Upper lobe of left lung (tissue), 6 donors: ENCODE data around the gene SLC25A20. TPM values are rescaled to one million over a fixed set of nuclear protein-coding genes. Genes with fewer than 3 reads are reported as not detected.

Experiments
- ATAC-seq, 2 donors: fragments of 200-7000 bp; cut with Tn5 transposase; one replicate each; pipeline ENCODE4 v1.9.1; 2022; ENCODE audit warnings: mild to moderate bottlenecking in 2 of 2, moderate library complexity in 2 of 2; ENCODE audit not compliant: low FRiP score in 2 of 2
- DNase-seq, 2 donors: peaks; one replicate each; pipeline ENCODE4 v3.0.0-alpha.2; 2019 to 2020
- H3K27ac ChIP-seq, 4 donors: fragments of 200-600 bp; sonication (generic); one replicate each; pipeline ENCODE4 v1.5.1; 2016 to 2019
- H3K27me3 ChIP-seq, 4 donors: fragments of 200-600 bp; sonication (generic); one replicate each; pipeline ENCODE4 v1.5.1; 2017 to 2019
- H3K36me3 ChIP-seq, 4 donors: fragments of 200-600 bp; sonication (generic); one replicate each; pipeline ENCODE4 v1.5.1; 2016 to 2019
- H3K4me1 ChIP-seq, 4 donors: fragments of 200-600 bp; sonication (generic); one replicate each; pipeline ENCODE4 v1.5.1; 2018 to 2019
- H3K4me3 ChIP-seq, 4 donors: fragments of 200-600 bp; sonication (generic); one replicate each; pipeline ENCODE4 v1.5.1; 2017 to 2019; ENCODE audit warnings: mild to moderate bottlenecking in 2 of 4, moderate library complexity in 1 of 4
- H3K9me3 ChIP-seq, 4 donors: fragments of 200-600 bp; sonication (generic); one replicate each; pipeline ENCODE4 v1.5.1; 2018 to 2019
- EP300 ChIP-seq, 4 donors: sonication (generic); formaldehyde crosslinking; IDR thresholded peaks; one replicate each; pipeline ENCODE4 v1.5.1; 2017; ENCODE audit warnings: antibody characterized with exemption in 4 of 4, control low read depth in 2 of 4
- POLR2A ChIP-seq, 4 donors: fragments of 450-650 bp; IDR thresholded peaks; one replicate each; pipeline ENCODE4 v1.5.1; 2016 to 2017; ENCODE audit warnings: antibody characterized with exemption in 4 of 4, mild to moderate bottlenecking in 2 of 4
- POLR2AphosphoS5 ChIP-seq, 2 donors: sonication (generic); formaldehyde crosslinking; IDR thresholded peaks; one replicate each; pipeline ENCODE4 v1.5.1; 2017; ENCODE audit warnings: antibody characterized with exemption in 2 of 2
- WGBS, 2 donors: methylation state at CpG; one replicate each; pipeline ENCODE4 v1.1.5; 2017 to 2018; 5-methylcytosine and 5-hydroxymethylcytosine counted together
- total RNA-seq, 6 donors: library from RNA; depleted of rRNA in 4 of 6; stranded (reverse); fragments of >200 nt in 4 of 6; gene quantifications; one replicate each; pipeline versions ENCODE4 v1.1.0 to v1.2.1, GENCODE V29; 2016 to 2021
- TF ChIP-seq, protein P1 (sequence below), 6 experiments: fragments of 450-650 bp in 4 of 6; fragments of 200-600 bp in 2 of 6; sonication (generic) in 2 of 6; IDR thresholded peaks; one replicate each; pipeline ENCODE4 v1.5.1; 2016 to 2019; ENCODE audit warnings: antibody characterized with exemption in 6 of 6
- donor health status: DM: no; HTN: no; CAD: no; lungs with moderate emphysema.
- donor health status: DM: no; HTN: yes; CAD: no; lungs with severe emphysema.

SLC25A20 gene
- total RNA-seq, 6 donors from 2014 or later = 15.1 to 32.7 (median 19.2) TPM

DNA sequence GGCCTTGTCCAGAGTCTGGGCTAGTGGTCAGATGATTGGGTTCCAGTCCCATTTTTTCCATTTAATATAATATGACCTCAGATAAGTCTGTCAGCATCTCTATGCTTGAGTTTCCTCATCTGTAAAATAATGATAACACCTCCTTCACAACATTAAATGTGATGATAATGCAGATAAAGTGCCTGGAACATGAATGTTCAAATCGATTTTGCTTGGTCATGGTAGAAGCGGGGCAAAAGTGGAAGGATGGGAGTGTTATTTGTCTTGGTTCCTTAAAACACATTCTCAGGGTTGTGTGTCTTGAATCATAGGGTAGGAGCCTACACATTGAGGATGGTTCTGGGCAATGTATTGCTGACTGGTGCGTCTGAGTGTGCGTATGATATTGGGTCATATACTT, 36.8 kb upstream of the SLC25A20 start:
- no peaks in the 10 kb centered on the region for H3K9me3 ChIP-seq
- no peak for TF ChIP-seq EP300 (IDR thresholded peaks at IDR 0.05)
- TF ChIP-seq, protein P1, sequence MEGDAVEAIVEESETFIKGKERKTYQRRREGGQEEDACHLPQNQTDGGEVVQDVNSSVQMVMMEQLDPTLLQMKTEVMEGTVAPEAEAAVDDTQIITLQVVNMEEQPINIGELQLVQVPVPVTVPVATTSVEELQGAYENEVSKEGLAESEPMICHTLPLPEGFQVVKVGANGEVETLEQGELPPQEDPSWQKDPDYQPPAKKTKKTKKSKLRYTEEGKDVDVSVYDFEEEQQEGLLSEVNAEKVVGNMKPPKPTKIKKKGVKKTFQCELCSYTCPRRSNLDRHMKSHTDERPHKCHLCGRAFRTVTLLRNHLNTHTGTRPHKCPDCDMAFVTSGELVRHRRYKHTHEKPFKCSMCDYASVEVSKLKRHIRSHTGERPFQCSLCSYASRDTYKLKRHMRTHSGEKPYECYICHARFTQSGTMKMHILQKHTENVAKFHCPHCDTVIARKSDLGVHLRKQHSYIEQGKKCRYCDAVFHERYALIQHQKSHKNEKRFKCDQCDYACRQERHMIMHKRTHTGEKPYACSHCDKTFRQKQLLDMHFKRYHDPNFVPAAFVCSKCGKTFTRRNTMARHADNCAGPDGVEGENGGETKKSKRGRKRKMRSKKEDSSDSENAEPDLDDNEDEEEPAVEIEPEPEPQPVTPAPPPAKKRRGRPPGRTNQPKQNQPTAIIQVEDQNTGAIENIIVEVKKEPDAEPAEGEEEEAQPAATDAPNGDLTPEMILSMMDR (IDR thresholded peaks at IDR 0.05) = no peak
- no peak for TF ChIP-seq POLR2A (IDR thresholded peaks at IDR 0.05)
- no peak for TF ChIP-seq POLR2AphosphoS5 (IDR thresholded peaks at IDR 0.05)
- WGBS, 2 donors = 77 to 89% methylated on average over 4 of the region's 4 CpGs
- H3K4me3 ChIP-seq = no peak overlapping the region
- DNase-seq (no peak), ATAC-seq (no peak)
- H3K27me3 ChIP-seq = no peaks in the 10 kb centered on the region
- H3K27ac ChIP-seq = no peak overlapping the region
- H3K4me1 ChIP-seq = peaks cover 5 to 23% (median 17%) of the 10 kb centered on the region in 4 donors
- peaks cover 0 to 35% (median 8%) of the 10 kb centered on the region in 4 donors for H3K36me3 ChIP-seq

DNA sequence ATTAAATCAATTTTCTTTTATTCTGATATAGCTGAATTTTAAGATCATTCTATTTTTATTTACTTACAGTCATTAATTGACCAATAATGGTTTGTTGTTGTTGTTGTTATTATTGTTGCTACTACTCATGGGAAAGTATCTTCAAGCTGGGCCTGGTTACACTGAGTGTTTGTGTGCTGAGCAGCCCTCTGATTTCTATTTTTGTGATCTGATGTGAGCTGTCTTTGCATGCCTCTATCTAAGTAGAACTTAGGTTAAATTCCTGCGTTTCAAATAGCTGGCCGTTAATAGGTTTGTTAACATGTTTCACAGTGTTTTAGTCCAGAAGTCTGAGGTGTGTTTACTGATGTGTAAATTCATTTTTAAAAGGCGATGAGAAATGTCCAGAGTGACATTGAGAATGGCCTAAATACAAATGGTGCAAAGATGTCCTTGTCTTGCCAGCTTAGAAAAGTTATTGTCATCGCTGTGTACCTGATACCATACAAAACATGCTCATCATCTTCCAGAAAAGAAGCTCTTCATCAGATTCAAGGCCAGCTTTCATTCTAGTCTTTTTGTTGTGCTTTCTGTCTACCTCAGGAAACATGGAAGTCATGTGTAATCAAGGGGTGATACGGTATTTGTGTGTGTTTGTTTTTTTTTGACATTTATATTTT, 35.8 kb upstream of the SLC25A20 start:
- no peak overlapping the region for H3K4me3 ChIP-seq
- H3K9me3 ChIP-seq = no peaks in the 10 kb centered on the region
- ATAC-seq = no peak
- H3K4me1 ChIP-seq = peaks cover 15 to 33% (median 26%) of the 10 kb centered on the region in 4 donors
- TF ChIP-seq, protein P1 (IDR thresholded peaks at IDR 0.05) = no peak
- TF ChIP-seq EP300 (IDR thresholded peaks at IDR 0.05) (no peak), POLR2A (IDR thresholded peaks at IDR 0.05) (no peak), POLR2AphosphoS5 (IDR thresholded peaks at IDR 0.05) (no peak)
- peaks cover 0 to 37% (median 9%) of the 10 kb centered on the region in 4 donors for H3K36me3 ChIP-seq
- H3K27me3 ChIP-seq = no peaks in the 10 kb centered on the region
- 91 to 92% methylated on average over 5 of the region's 5 CpGs for whole genome bisulfite sequencing, 2 donors
- no peak for DNase-seq
- no peak overlapping the region for H3K27ac ChIP-seq

DNA sequence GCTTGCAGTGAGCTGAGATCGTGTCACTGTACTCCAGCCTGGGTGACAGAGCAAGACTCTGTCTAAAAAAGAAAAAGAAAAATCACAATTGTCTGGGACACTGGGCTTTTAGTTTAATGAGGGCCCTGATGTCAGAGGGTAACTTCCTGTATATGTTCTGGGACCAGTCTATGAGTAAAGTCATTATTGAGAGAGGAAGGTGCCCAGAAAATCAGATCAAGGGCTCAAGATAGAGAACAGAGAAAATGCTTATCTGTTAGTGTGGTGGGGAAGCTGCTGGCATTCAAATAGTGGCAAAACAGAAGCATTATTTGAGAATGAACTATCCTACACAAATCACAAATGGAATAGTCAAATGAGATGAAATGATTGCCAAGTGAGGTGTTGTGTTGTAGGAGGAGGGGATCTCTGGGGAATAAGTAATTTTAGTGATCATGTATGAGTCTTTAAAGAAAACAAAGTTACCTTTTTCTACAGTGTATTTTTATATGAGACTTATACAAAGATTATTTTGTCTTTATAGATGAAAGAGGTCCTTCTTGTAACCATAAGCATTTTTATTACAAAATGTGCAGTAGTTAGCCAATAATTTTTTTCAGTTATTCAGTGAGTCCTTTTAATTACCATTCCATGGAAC, 33.4 kb upstream of the SLC25A20 start:
- peaks cover 35 to 56% (median 46%) of the 10 kb centered on the region in 4 donors for H3K4me1 ChIP-seq
- ATAC-seq = no peak

DNA sequence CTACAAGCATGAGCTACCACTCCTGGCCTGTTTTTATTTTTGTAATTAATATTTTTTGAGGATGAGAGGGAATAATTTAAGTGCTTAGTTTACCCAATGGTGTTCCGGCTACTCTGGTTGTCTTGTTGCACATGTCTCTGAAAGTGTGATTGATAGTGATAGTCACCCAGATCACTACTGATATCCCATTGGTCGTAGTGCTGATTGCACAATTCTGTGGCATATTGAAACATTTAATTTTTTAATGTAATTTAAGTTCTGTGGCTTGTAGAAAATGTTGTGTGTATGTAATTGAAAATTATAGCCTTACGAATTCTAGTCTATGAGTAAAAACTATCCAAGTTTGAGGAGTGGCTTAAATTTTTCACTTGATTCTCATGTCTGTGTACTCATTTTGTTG, 31.9 kb upstream of the SLC25A20 start:
- DNase-seq (no peak), ATAC-seq (no peak)
- Histone ChIP-seq H3K9me3 (no peaks in the 10 kb centered on the region), H3K36me3 (peaks cover 0 to 65% (median 11%) of the 10 kb centered on the region in 4 donors), H3K27ac (no peak overlapping the region), H3K4me1 (peaks cover 41 to 64% (median 54%) of the 10 kb centered on the region in 4 donors), H3K27me3 (no peaks in the 10 kb centered on the region), H3K4me3 (no peak overlapping the region)
- WGBS, 2 donors = 79 to 80% methylated on average over 3 of the region's 3 CpGs
- TF ChIP-seq, protein P1 (IDR thresholded peaks at IDR 0.05) = no peak
- TF ChIP-seq POLR2AphosphoS5 (IDR thresholded peaks at IDR 0.05) = no peak
- TF ChIP-seq POLR2A (IDR thresholded peaks at IDR 0.05) = no peak
- TF ChIP-seq EP300 (IDR thresholded peaks at IDR 0.05) = no peak

More for the DNA sequence above, 33.4 kb upstream of the SLC25A20 start:
- peak overlapping the region in 1 of 4 donors; percentile 42 for H3K27ac ChIP-seq
- no peak for DNase-seq
- H3K4me3 ChIP-seq = no peak overlapping the region
- 39 to 56% methylated on average over 1 of the region's 1 CpG for WGBS, 2 donors
- no peaks in the 10 kb centered on the region for H3K9me3 ChIP-seq
- no peaks in the 10 kb centered on the region for H3K27me3 ChIP-seq
- TF ChIP-seq EP300 (IDR thresholded peaks at IDR 0.05) = no peak
- TF ChIP-seq POLR2AphosphoS5 (IDR thresholded peaks at IDR 0.05) = no peak
- TF ChIP-seq, protein P1 (IDR thresholded peaks at IDR 0.05) = no peak
- TF ChIP-seq POLR2A (IDR thresholded peaks at IDR 0.05) = no peak
- peaks cover 0 to 54% (median 9%) of the 10 kb centered on the region in 4 donors for H3K36me3 ChIP-seq
